ENCODE data around the gene RPS8.
"Not testable (repeated sequence)": the region's sequence is repeated elsewhere in the genome, so short reads cannot be mapped to it uniquely, and the experiment has no call there.

The RPS8 gene

GRCh38 chr1:44775078-44775929 lies at the start of gene RPS8:
Gene RPS8, plus strand, starts transcription at chr1:44775540. Its CDS starts 57 bp downstream, at chr1:44775597.
- peak within 1 kb of the TSS; percentile 69 for H3K4me3 ChIP-seq (ENCODE audit: low read depth, low read length)
- TF ChIP-seq MYC (IDR thresholded peaks at IDR 0.05; ENCODE audit: low read depth, low read length) (peak; percentile 97), MAX (IDR thresholded peaks at IDR 0.05; ENCODE audit: low read depth, low read length) (peak; percentile 85), POLR2A (IDR thresholded peaks at IDR 0.05; ENCODE audit: extremely low read depth, insufficient read length) (peak; percentile 97), CTCF (IDR thresholded peaks at IDR 0.05; ENCODE audit: low read depth, low read length) (no peak)
- peak; percentile 95 for DNase-seq (ENCODE audit: low read depth)

- peak; percentile 96 for DNase-seq (ENCODE audit: low read depth)
- peak within 1 kb of the TSS; percentile 40 for H3K4me3 ChIP-seq (ENCODE audit: low read depth, low read length)
- TF ChIP-seq CTCF (IDR thresholded peaks at IDR 0.05; ENCODE audit: low read depth, low read length) (peak; percentile 82), POLR2A (IDR thresholded peaks at IDR 0.05; ENCODE audit: extremely low read depth, insufficient read length) (peak; percentile 98), MAX (IDR thresholded peaks at IDR 0.05; ENCODE audit: low read depth, low read length) (no peak), MYC (IDR thresholded peaks at IDR 0.05; ENCODE audit: low read depth, low read length) (peak; percentile 9; the same call in 1 of the 2 replicates)
These were observed 44.4 kb upstream of the RPS8 start, which contains the start of gene RNU5D-1 for GRCh38 chr1:44730741-44731512. Gene RNU5D-1, minus strand, starts transcription at chr1:44731170.

DNA sequence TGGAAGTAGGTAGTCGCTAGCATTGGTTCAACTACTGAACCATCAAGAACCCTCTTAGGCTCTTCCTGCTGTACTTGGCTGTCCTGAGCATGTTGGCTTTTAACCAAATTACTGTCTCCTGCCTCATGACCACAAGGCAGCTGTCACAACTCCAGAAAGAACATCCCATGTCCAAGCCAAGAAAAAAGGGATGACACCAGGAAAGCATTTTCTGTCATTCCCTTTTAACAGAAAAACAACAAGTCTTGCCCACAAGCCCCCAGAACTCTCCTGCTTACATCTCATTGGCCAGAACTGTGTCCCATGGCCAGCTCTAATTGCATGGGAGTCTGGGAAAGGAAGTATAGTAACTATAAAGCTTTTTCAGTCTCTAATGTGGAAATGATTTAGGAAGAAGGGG lies 42.0 kb upstream of the RPS8 start:
- no peak for TF ChIP-seq MAX (IDR thresholded peaks at IDR 0.05; ENCODE audit: low read depth, low read length)
- no peak for TF ChIP-seq CTCF (IDR thresholded peaks at IDR 0.05; ENCODE audit: low read depth, low read length)
- TF ChIP-seq MYC (IDR thresholded peaks at IDR 0.05; ENCODE audit: low read depth, low read length), result no peak
- TF ChIP-seq POLR2A (IDR thresholded peaks at IDR 0.05; ENCODE audit: extremely low read depth, insufficient read length), result no peak
- no peak overlapping the region for H3K4me3 ChIP-seq (ENCODE audit: low read depth, low read length)
- no peak for DNase-seq (ENCODE audit: low read depth)

DNA sequence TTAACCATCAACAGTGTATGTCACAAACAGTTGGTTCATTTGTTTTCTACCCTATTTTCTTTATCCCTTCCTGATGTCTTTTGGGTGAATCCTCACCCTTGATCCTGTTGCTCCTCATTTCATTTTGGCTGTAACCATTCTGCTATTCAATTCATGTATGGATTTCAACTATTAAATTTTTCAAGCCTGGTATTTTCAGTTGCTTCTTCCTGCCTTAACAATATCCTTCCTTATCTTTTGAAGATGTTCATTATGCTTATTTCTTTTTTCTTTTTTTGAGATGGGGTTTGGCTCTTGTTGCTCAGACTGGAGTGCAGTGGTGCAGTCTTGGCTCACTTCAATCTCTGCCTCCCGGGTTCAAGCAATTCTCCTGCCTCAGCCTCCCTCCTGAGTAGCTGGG lies 41.6 kb upstream of the RPS8 start:
- TF ChIP-seq MAX (IDR thresholded peaks at IDR 0.05; ENCODE audit: low read depth, low read length) (no peak), MYC (IDR thresholded peaks at IDR 0.05; ENCODE audit: low read depth, low read length) (no peak), CTCF (IDR thresholded peaks at IDR 0.05; ENCODE audit: low read depth, low read length) (no peak), POLR2A (IDR thresholded peaks at IDR 0.05; ENCODE audit: extremely low read depth, insufficient read length) (no peak)
- H3K4me3 ChIP-seq (ENCODE audit: low read depth, low read length), result no peak overlapping the region
- DNase-seq (ENCODE audit: low read depth), result no peak

GRCh38 chr1:44735992-44736391 lies 39.3 kb upstream of the RPS8 start:
- no peak overlapping the region for H3K4me3 ChIP-seq (ENCODE audit: low read depth, low read length)
- TF ChIP-seq MAX (IDR thresholded peaks at IDR 0.05; ENCODE audit: low read depth, low read length) (no peak), MYC (IDR thresholded peaks at IDR 0.05; ENCODE audit: low read depth, low read length) (no peak), CTCF (IDR thresholded peaks at IDR 0.05; ENCODE audit: low read depth, low read length) (no peak), POLR2A (IDR thresholded peaks at IDR 0.05; ENCODE audit: extremely low read depth, insufficient read length) (no peak)
- DNase-seq (ENCODE audit: low read depth), result no peak

DNA sequence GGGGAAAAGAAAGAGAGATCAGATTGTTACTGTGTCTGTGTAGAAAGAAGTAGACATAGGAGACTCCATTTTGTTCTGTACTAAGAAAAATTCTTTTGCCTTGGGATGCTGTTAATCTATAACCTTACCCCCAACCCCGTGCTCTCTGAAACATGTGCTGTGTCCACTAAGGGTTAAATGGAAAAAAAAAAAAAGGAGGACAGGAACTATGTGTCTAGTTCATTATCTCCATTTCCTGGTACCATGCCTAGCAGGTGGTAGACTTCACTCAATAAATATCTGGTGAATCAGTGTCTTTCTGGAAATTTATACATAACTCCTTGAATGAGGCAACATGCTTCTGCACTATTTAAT lies 36.4 kb upstream of the RPS8 start:
- DNase-seq (ENCODE audit: low read depth), result not testable (repeated sequence)
- peak overlapping the region; percentile 93 for H3K4me3 ChIP-seq (ENCODE audit: low read depth, low read length)
